Fibroblast of mammary gland (primary cell): ENCODE results near the gene DNAH17.

Source experiments
- DNase-seq: peaks from one replicate; pipeline ENCODE4 v3.0.0-alpha.2; 2010; ENCODE audit warnings: low read depth
- H3K4me3 ChIP-seq: 2 replicates; pipeline ENCODE4 v1.5.1; 2011; ENCODE audit warnings: low read depth, mild to moderate bottlenecking, low read length, moderate library complexity; ENCODE audit not compliant: control insufficient read depth
- TF ChIP-seq, protein P1 (sequence below): conservative IDR thresholded peaks from 2 replicates; pipeline ENCODE4 v1.5.1; 2011; ENCODE audit warnings: low read depth, low read length, inconsistent platforms; ENCODE audit not compliant: control insufficient read depth, insufficient read depth

DNAH17 gene, protein sequence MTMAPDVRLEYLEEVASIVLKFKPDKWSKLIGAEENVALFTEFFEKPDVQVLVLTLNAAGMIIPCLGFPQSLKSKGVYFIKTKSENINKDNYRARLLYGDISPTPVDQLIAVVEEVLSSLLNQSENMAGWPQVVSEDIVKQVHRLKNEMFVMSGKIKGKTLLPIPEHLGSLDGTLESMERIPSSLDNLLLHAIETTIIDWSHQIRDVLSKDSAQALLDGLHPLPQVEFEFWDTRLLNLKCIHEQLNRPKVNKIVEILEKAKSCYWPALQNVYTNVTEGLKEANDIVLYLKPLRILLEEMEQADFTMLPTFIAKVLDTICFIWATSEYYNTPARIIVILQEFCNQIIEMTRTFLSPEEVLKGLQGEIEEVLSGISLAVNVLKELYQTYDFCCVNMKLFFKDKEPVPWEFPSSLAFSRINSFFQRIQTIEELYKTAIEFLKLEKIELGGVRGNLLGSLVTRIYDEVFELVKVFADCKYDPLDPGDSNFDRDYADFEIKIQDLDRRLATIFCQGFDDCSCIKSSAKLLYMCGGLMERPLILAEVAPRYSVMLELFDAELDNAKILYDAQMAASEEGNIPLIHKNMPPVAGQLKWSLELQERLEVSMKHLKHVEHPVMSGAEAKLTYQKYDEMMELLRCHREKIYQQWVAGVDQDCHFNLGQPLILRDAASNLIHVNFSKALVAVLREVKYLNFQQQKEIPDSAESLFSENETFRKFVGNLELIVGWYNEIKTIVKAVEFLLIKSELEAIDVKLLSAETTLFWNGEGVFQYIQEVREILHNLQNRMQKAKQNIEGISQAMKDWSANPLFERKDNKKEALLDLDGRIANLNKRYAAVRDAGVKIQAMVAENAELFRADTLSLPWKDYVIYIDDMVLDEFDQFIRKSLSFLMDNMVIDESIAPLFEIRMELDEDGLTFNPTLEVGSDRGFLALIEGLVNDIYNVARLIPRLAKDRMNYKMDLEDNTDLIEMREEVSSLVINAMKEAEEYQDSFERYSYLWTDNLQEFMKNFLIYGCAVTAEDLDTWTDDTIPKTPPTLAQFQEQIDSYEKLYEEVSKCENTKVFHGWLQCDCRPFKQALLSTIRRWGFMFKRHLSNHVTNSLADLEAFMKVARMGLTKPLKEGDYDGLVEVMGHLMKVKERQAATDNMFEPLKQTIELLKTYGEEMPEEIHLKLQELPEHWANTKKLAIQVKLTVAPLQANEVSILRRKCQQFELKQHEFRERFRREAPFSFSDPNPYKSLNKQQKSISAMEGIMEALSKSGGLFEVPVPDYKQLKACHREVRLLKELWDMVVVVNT (N-terminal part only)

DNA sequence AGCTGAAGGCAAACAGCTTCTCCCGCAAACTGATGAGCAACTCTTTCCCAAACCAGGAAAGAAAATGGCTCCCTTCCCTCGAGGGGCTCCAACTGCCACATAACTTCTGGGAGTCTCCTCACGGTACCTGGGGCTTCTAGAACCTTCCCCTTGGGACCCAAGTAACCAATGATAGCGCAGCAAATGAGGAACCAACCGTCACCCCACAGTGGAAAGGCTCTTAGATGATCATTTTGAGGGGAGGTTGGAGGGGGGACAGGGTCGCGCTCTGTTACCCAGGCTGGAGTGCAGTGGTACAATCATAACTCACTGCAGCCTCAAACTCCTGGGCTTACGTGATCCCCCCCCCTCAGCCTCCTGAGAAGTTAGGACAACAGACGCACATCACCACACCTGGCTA, at the start of gene DNAH17:
TSS of gene DNAH17 (minus strand) at position 101 of the 400 bp plus-strand sequence. CDS start 2,339 bp downstream, outside the sequence.
- TF ChIP-seq, protein P1, sequence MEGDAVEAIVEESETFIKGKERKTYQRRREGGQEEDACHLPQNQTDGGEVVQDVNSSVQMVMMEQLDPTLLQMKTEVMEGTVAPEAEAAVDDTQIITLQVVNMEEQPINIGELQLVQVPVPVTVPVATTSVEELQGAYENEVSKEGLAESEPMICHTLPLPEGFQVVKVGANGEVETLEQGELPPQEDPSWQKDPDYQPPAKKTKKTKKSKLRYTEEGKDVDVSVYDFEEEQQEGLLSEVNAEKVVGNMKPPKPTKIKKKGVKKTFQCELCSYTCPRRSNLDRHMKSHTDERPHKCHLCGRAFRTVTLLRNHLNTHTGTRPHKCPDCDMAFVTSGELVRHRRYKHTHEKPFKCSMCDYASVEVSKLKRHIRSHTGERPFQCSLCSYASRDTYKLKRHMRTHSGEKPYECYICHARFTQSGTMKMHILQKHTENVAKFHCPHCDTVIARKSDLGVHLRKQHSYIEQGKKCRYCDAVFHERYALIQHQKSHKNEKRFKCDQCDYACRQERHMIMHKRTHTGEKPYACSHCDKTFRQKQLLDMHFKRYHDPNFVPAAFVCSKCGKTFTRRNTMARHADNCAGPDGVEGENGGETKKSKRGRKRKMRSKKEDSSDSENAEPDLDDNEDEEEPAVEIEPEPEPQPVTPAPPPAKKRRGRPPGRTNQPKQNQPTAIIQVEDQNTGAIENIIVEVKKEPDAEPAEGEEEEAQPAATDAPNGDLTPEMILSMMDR: no peak
- H3K4me3 ChIP-seq: no peak within 1 kb of the TSS
- DNase-seq: no peak

DNA sequence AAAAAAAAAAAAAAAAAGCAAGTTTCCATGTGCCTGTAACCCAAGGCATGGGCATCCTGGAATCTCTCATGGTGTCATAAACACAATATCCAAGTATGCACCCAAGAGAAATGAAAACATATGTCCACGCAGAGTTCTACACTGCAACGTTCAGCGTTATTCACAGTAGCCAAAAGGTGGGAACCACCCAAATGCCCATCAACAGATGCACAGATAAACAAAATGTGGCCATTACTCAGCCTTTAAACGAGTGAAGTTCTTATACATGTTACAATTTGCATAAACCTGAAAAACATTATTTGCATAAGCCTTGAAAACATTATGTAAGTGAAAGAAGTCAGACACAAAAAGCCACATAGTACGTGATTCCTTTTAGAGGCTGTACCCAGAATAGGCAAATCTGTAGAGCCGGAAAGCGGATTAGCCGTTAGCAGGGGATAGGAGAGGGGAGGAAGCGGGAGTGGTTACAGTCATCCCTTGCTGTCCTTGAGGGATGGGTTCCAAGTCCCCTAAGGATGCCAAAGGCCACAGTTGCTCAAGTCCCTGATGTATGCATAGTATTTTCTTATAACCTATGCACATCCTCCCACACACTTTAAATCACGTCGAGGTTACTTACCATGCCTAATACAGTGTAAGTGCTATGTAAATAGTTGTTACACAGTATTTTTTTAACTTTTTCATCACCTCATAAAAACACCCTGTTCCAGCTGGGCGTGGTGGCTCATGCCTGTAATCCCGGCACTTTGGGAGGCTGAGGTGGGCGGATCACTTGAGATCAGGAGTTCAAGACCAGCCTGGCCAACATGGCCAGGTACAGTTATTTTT, 47.3 kb upstream of the DNAH17 start:
- DNase-seq: no peak
- no peak overlapping the region for H3K4me3 ChIP-seq
- TF ChIP-seq, protein P1: no peak

DNA sequence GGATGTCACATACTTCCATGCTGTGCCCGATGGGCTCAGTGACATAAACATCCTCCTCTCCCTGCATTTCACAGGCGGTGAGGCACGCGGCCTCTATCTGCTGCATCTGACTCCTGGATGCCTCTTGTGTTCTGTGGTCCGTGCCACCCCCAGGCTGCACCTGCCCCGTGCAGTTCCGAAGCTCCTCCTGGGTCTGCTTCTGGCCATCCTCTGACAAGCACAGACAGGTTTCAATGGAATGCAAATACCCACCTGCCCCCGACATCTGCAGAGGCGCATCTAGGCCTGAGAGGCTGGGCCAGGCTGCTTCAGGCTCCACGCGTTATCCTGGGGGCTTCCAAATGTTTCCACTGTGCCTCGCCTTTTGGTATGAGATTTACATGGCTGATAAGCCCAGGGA, 46.3 kb upstream of the DNAH17 start:
- TF ChIP-seq, protein P1: no peak
- DNase-seq: no peak

DNA sequence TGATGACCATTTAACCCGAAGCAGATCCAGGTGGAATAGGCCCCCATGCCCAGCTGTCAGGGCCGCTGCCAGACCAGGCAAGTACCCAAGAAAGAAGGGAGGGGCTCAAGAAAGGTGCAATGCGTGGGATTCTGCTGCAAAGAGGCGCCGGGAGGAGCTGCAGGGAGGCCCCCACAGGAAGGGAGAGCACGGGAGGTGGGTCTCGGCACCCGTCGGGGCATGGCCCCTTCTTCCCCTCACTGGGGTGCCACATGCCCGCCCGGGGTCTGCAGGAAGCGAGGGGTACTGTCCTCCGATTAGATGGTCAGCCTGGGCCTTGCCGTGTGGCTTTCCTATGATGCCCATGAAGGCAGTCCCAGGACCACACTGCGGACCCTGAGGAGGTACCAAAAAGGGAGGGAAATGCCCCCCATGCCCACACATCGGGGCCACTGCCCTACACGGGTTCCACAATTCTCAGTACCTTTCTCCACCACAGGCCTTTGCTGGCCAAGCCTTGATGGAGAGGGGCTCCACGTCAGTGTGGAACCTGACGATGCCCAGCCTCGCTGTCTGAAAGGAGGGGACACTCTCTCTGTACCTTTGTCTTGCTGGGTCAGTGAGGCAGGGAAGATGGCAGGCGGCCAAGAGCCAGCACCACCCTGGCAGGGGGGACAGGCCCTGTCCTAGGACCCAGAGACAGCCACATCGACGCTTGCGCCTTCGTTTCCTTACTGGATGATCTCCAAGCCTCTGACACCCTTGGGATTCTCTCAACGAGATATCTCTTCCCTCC, 45.5 kb upstream of the DNAH17 start:
- TF ChIP-seq, protein P1: no peak
- no peak for DNase-seq
- H3K4me3 ChIP-seq: no peak overlapping the region

More for the DNA sequence above, 46.3 kb upstream of the DNAH17 start:
- no peak overlapping the region for H3K4me3 ChIP-seq

DNA sequence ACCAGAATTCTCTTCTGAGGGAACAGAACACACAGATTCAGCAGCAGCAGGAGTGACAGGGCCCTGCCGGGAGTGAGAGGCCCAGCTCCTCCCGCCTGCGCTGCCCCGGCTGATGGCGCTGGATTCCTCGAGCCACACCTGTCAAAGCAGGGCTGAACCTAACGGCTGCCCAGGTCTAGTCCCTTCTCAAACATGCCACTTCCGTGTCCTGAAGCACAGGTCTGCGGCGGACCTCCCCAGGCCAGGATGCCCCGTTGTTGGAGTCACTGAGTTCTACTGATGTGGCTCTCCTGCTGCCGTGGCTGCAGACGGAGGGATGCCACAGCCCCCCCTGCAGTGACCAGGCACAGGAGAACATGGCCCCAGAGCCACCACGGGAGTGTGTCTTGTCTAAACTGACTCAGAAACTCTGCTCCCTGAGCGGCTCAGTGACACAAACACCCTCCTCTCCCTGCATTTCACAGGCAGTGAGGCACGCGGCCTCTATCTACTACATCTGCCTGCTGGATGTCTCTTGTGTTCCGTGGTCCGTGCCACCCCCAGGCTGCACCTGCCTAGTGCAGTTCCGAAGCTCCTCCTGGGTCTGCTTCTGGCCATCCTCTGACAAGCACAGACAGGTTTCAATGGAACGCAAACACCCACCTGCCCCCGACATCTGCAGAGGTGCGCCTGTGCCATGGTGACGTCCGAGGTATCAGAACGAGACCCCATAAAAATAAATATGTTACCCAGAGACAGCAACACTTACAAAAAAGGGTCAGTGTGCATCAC, 44.7 kb upstream of the DNAH17 start:
- TF ChIP-seq, protein P1: no peak
- DNase-seq: no peak
- H3K4me3 ChIP-seq: no peak overlapping the region
